ENCODE data around the gene COL4A1.

DNA sequence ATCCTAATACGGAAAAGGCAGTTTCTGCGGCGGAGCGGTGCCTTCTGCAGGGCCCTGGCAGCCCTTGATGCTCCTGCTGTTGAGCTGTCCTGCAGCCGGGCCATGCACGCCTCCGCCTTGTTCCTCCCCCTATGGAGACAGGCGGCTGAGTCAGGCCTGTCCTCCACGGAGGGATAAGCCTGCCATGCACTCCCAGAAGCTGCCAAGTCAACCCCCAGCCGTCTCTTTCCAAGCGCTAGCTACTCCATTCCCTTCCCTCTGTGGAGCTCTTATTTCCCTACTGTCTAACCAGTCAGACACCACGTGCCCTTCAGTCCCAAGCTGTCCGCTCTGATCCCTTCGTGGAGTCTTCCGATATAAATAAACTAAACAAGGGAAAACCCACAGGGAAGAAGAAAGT lies 197.0 kb downstream of the COL4A1 start:
- TF ChIP-seq, protein P1, sequence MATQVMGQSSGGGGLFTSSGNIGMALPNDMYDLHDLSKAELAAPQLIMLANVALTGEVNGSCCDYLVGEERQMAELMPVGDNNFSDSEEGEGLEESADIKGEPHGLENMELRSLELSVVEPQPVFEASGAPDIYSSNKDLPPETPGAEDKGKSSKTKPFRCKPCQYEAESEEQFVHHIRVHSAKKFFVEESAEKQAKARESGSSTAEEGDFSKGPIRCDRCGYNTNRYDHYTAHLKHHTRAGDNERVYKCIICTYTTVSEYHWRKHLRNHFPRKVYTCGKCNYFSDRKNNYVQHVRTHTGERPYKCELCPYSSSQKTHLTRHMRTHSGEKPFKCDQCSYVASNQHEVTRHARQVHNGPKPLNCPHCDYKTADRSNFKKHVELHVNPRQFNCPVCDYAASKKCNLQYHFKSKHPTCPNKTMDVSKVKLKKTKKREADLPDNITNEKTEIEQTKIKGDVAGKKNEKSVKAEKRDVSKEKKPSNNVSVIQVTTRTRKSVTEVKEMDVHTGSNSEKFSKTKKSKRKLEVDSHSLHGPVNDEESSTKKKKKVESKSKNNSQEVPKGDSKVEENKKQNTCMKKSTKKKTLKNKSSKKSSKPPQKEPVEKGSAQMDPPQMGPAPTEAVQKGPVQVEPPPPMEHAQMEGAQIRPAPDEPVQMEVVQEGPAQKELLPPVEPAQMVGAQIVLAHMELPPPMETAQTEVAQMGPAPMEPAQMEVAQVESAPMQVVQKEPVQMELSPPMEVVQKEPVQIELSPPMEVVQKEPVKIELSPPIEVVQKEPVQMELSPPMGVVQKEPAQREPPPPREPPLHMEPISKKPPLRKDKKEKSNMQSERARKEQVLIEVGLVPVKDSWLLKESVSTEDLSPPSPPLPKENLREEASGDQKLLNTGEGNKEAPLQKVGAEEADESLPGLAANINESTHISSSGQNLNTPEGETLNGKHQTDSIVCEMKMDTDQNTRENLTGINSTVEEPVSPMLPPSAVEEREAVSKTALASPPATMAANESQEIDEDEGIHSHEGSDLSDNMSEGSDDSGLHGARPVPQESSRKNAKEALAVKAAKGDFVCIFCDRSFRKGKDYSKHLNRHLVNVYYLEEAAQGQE (IDR thresholded peaks at IDR 0.05; ENCODE audit: insufficient replicate concordance, low read depth), result no peak
- no peak for TF ChIP-seq GABPA (IDR thresholded peaks at IDR 0.05; ENCODE audit: low read depth)
